T-cell (primary cell): ENCODE data around the gene PCBP3. TPM values are rescaled to one million over a fixed set of nuclear protein-coding genes. Genes with fewer than 3 reads are reported as not detected.

Experiments
- ATAC-seq, 4 experiments: fragments of 200-7000 bp in 3 of 4; fragments of 150-1000 bp in 1 of 4; cut with Tn5 transposase; replicated peaks in 1 of 4; 1 replicate in 3 of 4; 2 replicates in 1 of 4; pipeline ENCODE4 v1.10.0; 2021; ENCODE audit warnings: moderate library complexity in 3 of 4, mild to moderate bottlenecking in 2 of 4, moderate number of reproducible peaks in 1 of 4
- CTCF ChIA-PET, 2 donors: fragments of 300-600 bp; sonication (Branson Sonifier 250); formaldehyde crosslinking; loops; one replicate each; lab custom pipeline; 2022; ENCODE audit warnings: antibody characterized with exemption in 2 of 2; lab: Charles Lee
- POLR2A ChIA-PET, 2 donors: fragments of 300-600 bp; sonication (Branson Sonifier 250); formaldehyde crosslinking; loops; one replicate each; lab custom pipeline; 2022; ENCODE audit warnings: antibody characterized with exemption in 2 of 2; lab: Charles Lee
- DNase-seq, 35 experiments: peaks; one replicate each; pipeline versions ENCODE4 v3.0.0 to v3.0.0-alpha.2; 2013 to 2023
- H3K27ac ChIP-seq: one replicate; pipeline ENCODE4 v1.5.1; 2013; ENCODE audit warnings: low read length
- H3K27me3 ChIP-seq, 2 experiments: replicated peaks in 1 of 2; 1 replicate in 1 of 2; 2 replicates in 1 of 2; pipeline versions ENCODE4 v1.6.1 to v1.7.0; 2013; ENCODE audit warnings: low read length in 1 of 2, mixed read lengths in 1 of 2; ENCODE audit not compliant: control insufficient read depth in 2 of 2, insufficient read depth in 2 of 2; ENCODE audit errors: extremely low read depth in 1 of 2
- H3K36me3 ChIP-seq, 2 donors: 1 replicate in 1 of 2; 2 replicates in 1 of 2; pipeline versions ENCODE4 v1.6.1 to v1.7.0; 2013; ENCODE audit warnings: low read length in 1 of 2; ENCODE audit not compliant: control insufficient read depth in 2 of 2, insufficient read depth in 1 of 2; ENCODE audit errors: extremely low read depth in 1 of 2
- H3K4me1 ChIP-seq, 2 experiments: 1 replicate in 1 of 2; 2 replicates in 1 of 2; pipeline versions ENCODE4 v1.6.1 to v1.7.0; 2013; ENCODE audit warnings: low read length in 2 of 2, mixed read lengths in 1 of 2; ENCODE audit not compliant: insufficient read depth in 2 of 2, control insufficient read depth in 1 of 2; ENCODE audit errors: extremely low read depth in 1 of 2
- H3K4me3 ChIP-seq, 2 donors: 1 replicate in 1 of 2; 2 replicates in 1 of 2; pipeline versions ENCODE4 v1.5.1 to v1.7.0; 2013; ENCODE audit warnings: mild to moderate bottlenecking in 2 of 2, low read length in 1 of 2, moderate library complexity in 1 of 2; ENCODE audit not compliant: control insufficient read depth in 1 of 2; ENCODE audit errors: extremely low read depth in 1 of 2
- H3K9me3 ChIP-seq: 2 replicates; pipeline ENCODE4 v1.7.0; 2013
- H3K27ac Mint-ChIP-seq, 2 donors: one replicate each; pipeline ENCODE4 v1.8.0; 2020 to 2021; ENCODE audit warnings: mild to moderate bottlenecking in 2 of 2, mixed read lengths in 2 of 2
- H3K27me3 Mint-ChIP-seq, 2 donors: one replicate each; pipeline ENCODE4 v1.8.0; 2021 to 2022; ENCODE audit warnings: mixed read lengths in 2 of 2
- H3K36me3 Mint-ChIP-seq: one replicate; pipeline ENCODE4 v1.8.0; 2021; ENCODE audit warnings: mixed read lengths
- H3K4me1 Mint-ChIP-seq, 3 donors: one replicate each; pipeline ENCODE4 v1.8.0; 2020 to 2022; ENCODE audit warnings: mixed read lengths in 3 of 3, mild to moderate bottlenecking in 1 of 3
- H3K4me3 Mint-ChIP-seq, 3 donors: one replicate each; pipeline ENCODE4 v1.8.0; 2020 to 2022; ENCODE audit warnings: mild to moderate bottlenecking in 3 of 3, mixed read lengths in 3 of 3, moderate library complexity in 3 of 3
- H3K9me3 Mint-ChIP-seq, 3 donors: one replicate each; pipeline ENCODE4 v1.8.0; 2020 to 2022; ENCODE audit warnings: mixed read lengths in 3 of 3
- WGBS: methylation state at CpG from one replicate; pipeline ENCODE4 v1.1.5; 2013; ENCODE audit warnings: missing lambda C conversion rate; ENCODE audit not compliant: insufficient coverage; 5-methylcytosine and 5-hydroxymethylcytosine counted together
- total RNA-seq, 35 experiments: library from RNA in 6 of 35; stranded (reverse) in 6 of 35; fragments of 120-200 nt in 1 of 35; gene quantifications; one replicate each; pipeline versions ENCODE4 v1.2.1 to v1.2.4 and lab custom pipeline; 2013 to 2026

Gene PCBP3
- total RNA-seq, 5 donors from 2014 or later (not counting 1 experiment from before 2014, with no cell fraction given), result 1.5 to 4.2 (median 2.8) TPM

DNA sequence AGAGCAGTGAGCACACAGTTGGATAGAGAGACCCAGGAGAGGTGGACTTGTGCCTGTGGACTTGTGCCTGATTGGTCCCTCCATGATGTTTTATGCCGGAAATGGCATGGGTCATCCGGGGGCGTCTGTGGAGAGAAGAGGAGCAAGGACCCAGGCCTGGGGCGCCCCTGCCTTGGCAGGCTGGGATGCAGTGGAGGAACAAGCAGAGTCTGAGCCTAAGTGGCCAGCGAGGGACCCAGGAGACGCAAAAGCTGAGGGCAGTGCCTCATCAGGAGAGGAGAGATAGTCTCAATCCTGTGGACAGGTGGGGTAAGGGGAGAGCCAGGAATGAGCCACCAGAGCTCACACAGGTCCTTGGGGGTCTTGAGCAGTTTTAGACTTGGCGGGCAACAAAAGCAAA is 146.9 kb downstream of the PCBP3 start:
- H3K4me1 ChIP-seq, result no peaks in the 10 kb centered on the region
- Mint-ChIP-seq H3K9me3 (no peaks in the 10 kb centered on the region), H3K36me3 (no peaks in the 10 kb centered on the region), H3K4me3 (no peak overlapping the region), H3K4me1 (peaks cover 0 to 5% (median 0%) of the 10 kb centered on the region in 3 donors), H3K27ac (no peak overlapping the region), H3K27me3 (peaks cover 0 to 9% of the 10 kb centered on the region in 2 donors)
- WGBS, result 98% methylated on average over 7 of the region's 7 CpGs
- H3K27ac ChIP-seq, result no peak overlapping the region
- H3K27me3 ChIP-seq, result peaks cover 0 to 22% of the 10 kb centered on the region in 2 experiments
- no peaks in the 10 kb centered on the region for H3K36me3 ChIP-seq
- ATAC-seq (no peak), DNase-seq (no peak)
- ChIA-PET POLR2A (no interaction called here), CTCF (interaction anchor here in 1 of 2 donors (0.6 kb wide), 1 partner anchor 20 kb away, joined by 3 read pairs; no protein-coding TSS in a partner anchor)
- no peaks in the 10 kb centered on the region for H3K9me3 ChIP-seq
- H3K4me3 ChIP-seq, result no peak overlapping the region

DNA sequence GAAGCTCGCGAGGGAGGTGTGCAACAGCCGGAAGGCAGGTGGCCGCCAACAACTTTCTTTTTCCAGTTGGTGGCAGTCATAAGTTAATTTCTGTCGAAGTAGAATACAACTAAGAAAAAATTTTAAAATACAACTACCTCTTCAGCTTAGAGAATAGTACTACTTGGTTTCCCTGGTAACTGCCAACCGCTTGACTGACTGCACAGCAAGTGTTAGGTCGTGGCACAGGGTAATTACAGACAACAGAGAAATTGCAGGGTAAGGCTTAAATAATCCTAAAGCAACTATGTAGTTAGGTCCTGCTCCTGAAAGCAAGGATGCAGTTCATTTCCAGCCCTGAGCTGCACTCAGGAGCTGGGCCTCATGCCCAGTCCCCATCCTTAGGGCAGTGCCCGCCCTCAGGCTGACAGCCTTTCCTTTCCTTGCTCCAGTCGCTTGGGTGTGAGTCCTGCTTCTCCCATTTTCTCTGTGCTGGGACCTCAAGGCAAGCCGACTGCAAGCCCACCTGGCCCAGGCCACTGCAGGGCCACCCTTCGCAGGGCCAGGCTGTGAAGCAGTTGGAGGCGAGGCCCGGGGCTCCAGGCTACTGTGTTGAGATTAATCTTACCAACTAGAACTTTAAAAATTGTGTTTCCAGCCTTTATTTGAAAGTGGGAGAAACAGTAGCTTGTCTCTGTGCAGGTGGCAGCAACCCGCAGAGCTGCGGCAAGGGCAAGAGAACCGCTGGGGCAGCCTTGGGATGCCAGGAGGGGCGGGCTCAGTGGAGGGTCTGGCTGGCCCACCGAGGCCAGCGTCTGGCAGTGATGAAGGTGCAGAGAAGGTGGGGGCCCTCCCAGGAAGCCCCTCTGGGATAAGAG is 148.3 kb downstream of the PCBP3 start:
- H3K27me3 ChIP-seq, result peaks cover 0 to 22% of the 10 kb centered on the region in 2 experiments
- H3K36me3 ChIP-seq, result no peaks in the 10 kb centered on the region
- WGBS, result 82% methylated on average over 8 of the region's 19 CpGs
- peaks cover 0 to 9% of the 10 kb centered on the region in 2 donors for H3K27me3 Mint-ChIP-seq
- no peaks in the 10 kb centered on the region for H3K4me1 ChIP-seq
- ATAC-seq, result no peak
- no peak overlapping the region for H3K4me3 ChIP-seq
- H3K4me1 Mint-ChIP-seq, result peaks cover 0 to 5% (median 0%) of the 10 kb centered on the region in 3 donors
- H3K9me3 ChIP-seq, result no peaks in the 10 kb centered on the region
- H3K36me3 Mint-ChIP-seq, result no peaks in the 10 kb centered on the region
- no peak overlapping the region for H3K27ac ChIP-seq
- no peak overlapping the region for H3K27ac Mint-ChIP-seq
- DNase-seq, result no peak
- CTCF ChIA-PET, result no interaction called here
- H3K9me3 Mint-ChIP-seq, result no peaks in the 10 kb centered on the region
- POLR2A ChIA-PET, result no interaction called here
- H3K4me3 Mint-ChIP-seq, result no peak overlapping the region

DNA sequence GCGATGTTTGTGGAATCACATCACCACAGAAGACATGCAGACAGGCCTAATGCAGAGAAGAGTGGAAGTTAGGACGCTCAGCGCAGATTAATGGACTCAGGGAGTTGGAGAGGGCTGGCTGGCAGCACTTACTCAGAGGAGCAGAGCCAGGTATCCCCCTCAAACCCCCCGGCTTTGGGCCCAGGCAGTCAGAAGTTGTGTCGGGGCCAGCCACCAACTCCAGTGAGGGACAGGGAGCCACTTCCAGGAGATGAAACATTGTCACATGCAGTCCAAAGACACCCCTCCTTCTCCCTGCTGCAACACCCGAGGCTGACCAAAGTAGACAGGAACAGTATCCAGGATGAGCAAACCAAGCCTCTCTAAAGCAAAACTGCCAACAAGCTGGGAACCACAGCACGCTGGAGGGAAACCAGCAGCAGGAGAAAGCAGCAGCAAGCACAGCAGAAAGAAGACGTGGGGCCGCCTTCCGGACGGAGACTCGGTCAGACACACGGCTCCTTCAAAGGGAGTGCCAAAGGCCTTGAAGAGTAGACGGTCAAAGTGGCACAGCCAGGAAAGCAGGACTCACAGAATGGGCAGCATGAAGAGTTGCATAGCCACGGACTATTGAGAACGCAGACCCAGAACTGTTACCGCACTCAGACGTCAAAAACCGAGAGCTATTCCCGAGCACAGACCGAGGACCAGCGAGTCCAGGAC is 149.3 kb downstream of the PCBP3 start:
- Histone ChIP-seq H3K27ac (no peak overlapping the region), H3K27me3 (peaks cover 0 to 16% of the 10 kb centered on the region in 2 experiments), H3K36me3 (no peaks in the 10 kb centered on the region), H3K9me3 (no peaks in the 10 kb centered on the region), H3K4me3 (no peak overlapping the region), H3K4me1 (no peaks in the 10 kb centered on the region)
- Mint-ChIP-seq H3K36me3 (no peaks in the 10 kb centered on the region), H3K4me1 (peaks cover 0 to 5% (median 0%) of the 10 kb centered on the region in 3 donors), H3K4me3 (no peak overlapping the region), H3K27ac (no peak overlapping the region), H3K27me3 (peaks cover 0 to 9% of the 10 kb centered on the region in 2 donors), H3K9me3 (no peaks in the 10 kb centered on the region)
- 83% methylated on average over 22 of the region's 22 CpGs for WGBS
- ATAC-seq (no peak), DNase-seq (no peak)
- ChIA-PET CTCF (no interaction called here), POLR2A (no interaction called here)

DNA sequence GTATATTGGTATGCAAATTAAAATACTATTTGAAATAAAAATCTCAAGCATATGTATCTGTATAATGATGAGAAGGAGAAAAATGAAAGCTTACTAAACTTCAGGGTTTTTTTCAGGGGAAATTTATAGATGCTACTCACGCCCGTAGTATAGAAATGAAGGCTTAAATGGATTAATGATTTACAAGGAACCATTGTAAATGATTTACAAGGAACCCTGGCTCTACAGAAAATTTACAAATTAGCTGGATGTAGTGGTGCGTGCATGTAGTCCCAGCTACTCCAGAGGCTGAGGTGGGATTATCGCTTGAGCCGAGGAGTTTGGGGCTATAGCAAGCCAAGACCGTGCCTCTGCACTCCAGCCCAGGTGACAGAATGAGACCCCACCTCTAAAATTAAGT is 150.5 kb downstream of the PCBP3 start:
- POLR2A ChIA-PET, result no interaction called here
- Histone ChIP-seq H3K27me3 (peaks cover 0 to 11% of the 10 kb centered on the region in 2 experiments), H3K27ac (no peak overlapping the region), H3K4me3 (no peak overlapping the region), H3K4me1 (no peaks in the 10 kb centered on the region), H3K36me3 (no peaks in the 10 kb centered on the region), H3K9me3 (no peaks in the 10 kb centered on the region)
- no peaks in the 10 kb centered on the region for H3K36me3 Mint-ChIP-seq
- no peaks in the 10 kb centered on the region for H3K9me3 Mint-ChIP-seq
- H3K4me1 Mint-ChIP-seq, result peaks cover 0 to 5% (median 0%) of the 10 kb centered on the region in 3 donors
- WGBS, result no CpG with 5 or more reads among the region's 6 CpGs
- no peak for DNase-seq
- H3K4me3 Mint-ChIP-seq, result no peak overlapping the region
- H3K27ac Mint-ChIP-seq, result no peak overlapping the region
- CTCF ChIA-PET, result no interaction called here
- peaks cover 0 to 6% of the 10 kb centered on the region in 2 donors for H3K27me3 Mint-ChIP-seq
- no peak for ATAC-seq

GRCh38 chr21:45796003-45796402 is 152.5 kb downstream of the PCBP3 start:
- H3K9me3 Mint-ChIP-seq, result no peaks in the 10 kb centered on the region
- H3K4me3 Mint-ChIP-seq, result no peak overlapping the region
- Histone ChIP-seq H3K9me3 (no peaks in the 10 kb centered on the region), H3K4me1 (no peaks in the 10 kb centered on the region), H3K27me3 (peaks cover 0 to 4% of the 10 kb centered on the region in 2 experiments), H3K4me3 (no peak overlapping the region), H3K27ac (no peak overlapping the region), H3K36me3 (no peaks in the 10 kb centered on the region)
- no peak overlapping the region for H3K27ac Mint-ChIP-seq
- ChIA-PET POLR2A (no interaction called here), CTCF (no interaction called here)
- H3K27me3 Mint-ChIP-seq, result peaks cover 0 to 3% of the 10 kb centered on the region in 2 donors
- no peaks in the 10 kb centered on the region for H3K4me1 Mint-ChIP-seq
- DNase-seq (no peak), ATAC-seq (no peak)
- no peaks in the 10 kb centered on the region for H3K36me3 Mint-ChIP-seq
- no CpG with 5 or more reads among the region's 3 CpGs for WGBS

DNA sequence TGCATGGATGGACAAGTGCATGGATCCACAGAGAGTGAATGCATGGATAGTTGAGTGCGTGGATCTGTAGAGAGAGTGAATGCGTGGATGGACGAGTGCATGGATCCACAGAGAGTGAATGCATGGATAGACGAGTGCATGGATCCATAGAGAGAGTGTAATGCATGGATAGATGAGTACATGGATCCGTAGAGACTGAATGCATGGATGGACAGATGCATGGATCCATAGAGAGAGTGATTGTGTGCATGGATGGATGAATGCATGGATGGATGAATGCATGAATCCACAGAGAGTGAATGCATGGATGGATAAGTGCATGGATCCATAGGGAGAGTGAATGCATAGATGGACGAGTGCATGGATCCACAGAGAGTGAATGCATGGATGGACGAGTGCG is 153.8 kb downstream of the PCBP3 start:
- no peaks in the 10 kb centered on the region for H3K4me1 Mint-ChIP-seq
- ChIA-PET CTCF (no interaction called here), POLR2A (no interaction called here)
- no peak overlapping the region for H3K27ac Mint-ChIP-seq
- DNase-seq (no peak), ATAC-seq (no peak)
- no peaks in the 10 kb centered on the region for H3K36me3 Mint-ChIP-seq
- Histone ChIP-seq H3K27ac (no peak overlapping the region), H3K4me3 (no peak overlapping the region), H3K27me3 (no peaks in the 10 kb centered on the region), H3K4me1 (no peaks in the 10 kb centered on the region), H3K36me3 (no peaks in the 10 kb centered on the region), H3K9me3 (no peaks in the 10 kb centered on the region)
- no peaks in the 10 kb centered on the region for H3K9me3 Mint-ChIP-seq
- peaks cover 0 to 3% of the 10 kb centered on the region in 2 donors for H3K27me3 Mint-ChIP-seq
- WGBS, result 68% methylated on average over 6 of the region's 8 CpGs
- no peak overlapping the region for H3K4me3 Mint-ChIP-seq
